GM18861 (cell line): Measurements from ENCODE around the gene CCDC85A.

Experiments
- ATAC-seq: cut with Tn5 transposase; IDR thresholded peaks from one replicate; pipeline ENCODE4 v1.9.1; 2021; ENCODE audit not compliant: unreplicated experiment

Gene CCDC85A

DNA sequence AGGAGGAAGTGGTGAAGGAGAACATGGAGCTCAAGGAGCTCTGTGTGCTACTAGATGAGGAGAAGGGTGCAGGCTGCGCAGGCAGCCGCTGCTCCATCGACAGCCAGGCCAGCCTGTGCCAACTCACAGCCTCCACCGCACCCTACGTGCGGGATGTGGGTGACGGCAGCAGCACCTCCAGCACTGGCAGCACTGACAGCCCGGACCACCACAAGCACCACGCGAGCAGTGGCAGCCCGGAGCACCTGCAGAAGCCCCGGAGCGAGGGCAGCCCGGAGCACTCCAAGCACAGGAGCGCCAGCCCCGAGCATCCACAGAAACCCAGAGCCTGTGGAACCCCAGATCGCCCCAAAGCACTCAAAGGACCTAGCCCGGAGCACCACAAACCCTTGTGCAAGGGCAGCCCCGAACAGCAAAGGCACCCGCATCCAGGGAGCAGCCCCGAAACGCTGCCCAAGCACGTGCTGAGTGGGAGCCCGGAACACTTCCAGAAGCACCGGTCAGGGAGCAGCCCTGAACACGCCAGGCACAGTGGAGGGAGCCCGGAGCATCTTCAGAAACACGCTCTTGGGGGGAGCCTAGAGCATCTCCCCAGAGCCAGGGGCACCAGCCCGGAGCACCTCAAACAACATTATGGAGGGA, 9.0 kb downstream of the CCDC85A start:
- no peak for ATAC-seq

DNA sequence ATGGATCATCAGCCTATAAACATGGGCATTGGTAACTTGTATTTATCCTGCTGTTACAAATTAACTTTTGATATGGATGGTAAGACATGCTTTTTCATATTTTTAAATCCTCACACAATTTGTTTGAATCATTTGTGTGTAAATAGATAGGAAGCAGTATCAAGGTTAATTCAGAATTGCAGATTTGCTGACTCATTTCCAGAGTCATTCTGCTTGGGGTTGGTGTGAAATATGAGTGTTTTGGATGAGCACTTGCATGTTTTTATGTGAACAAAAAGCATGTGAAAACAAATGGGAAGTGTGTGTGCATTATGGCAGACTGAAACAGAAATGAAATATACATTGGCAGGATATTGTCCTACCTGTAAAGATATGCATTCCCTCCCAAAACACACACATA, 11.8 kb downstream of the CCDC85A start:
- ATAC-seq, result no peak

DNA sequence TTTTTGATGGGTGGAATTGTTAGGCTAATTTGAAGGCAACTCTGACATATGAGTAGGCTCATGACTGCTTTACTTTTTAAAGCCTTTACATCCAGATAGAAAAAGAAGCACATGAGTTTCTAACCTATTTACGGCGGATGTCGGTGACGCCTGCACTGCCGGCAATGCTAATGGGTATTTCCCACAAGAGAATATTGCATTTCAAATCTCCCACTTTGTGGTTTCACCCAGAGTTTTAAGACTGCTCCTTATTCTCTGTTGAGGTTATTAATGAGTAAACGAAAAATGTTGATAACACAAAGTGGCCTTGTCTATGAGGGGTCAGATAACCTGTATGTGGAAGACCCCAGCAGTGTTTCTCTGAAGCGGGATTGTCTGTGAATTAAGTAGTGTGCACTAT, 14.0 kb downstream of the CCDC85A start:
- ATAC-seq, result no peak

DNA sequence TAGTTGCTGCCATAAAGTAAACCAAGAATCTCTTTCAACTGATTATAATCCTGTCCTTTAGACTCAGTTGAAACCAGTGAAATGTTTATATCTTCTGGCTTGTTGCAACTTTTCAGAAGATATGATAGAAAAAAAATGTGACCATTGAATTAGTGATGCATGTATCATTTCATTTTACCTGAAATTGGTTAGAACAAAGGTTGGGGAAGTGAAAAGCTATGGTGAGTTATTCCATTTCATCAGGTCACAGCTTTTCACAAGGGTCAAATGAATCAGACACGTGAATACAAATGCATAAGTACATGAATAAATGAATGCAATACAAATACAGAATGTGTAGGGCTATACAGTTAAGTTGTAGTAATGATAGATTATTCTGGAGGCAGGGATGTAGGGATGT, 15.1 kb downstream of the CCDC85A start:
- ATAC-seq, result no peak

DNA sequence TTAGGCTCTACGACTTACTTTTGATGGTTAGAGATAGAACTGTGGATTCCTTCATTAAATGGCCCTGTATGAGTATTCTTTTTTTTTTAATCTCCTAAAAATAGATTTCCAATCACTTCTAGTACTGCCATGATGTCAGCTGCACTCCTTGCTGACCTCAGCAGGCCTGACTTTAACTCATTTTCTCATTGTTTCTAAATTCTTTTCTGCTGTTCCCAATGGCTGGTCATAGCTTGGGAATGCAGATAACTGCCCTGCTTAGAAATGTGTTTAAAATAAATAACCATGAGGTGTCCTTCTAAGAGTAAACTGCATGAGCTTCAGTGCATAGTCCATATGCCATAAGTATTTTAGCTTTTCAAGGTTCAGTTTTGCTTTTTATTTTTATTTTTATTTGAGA, 15.7 kb downstream of the CCDC85A start:
- no peak for ATAC-seq

DNA sequence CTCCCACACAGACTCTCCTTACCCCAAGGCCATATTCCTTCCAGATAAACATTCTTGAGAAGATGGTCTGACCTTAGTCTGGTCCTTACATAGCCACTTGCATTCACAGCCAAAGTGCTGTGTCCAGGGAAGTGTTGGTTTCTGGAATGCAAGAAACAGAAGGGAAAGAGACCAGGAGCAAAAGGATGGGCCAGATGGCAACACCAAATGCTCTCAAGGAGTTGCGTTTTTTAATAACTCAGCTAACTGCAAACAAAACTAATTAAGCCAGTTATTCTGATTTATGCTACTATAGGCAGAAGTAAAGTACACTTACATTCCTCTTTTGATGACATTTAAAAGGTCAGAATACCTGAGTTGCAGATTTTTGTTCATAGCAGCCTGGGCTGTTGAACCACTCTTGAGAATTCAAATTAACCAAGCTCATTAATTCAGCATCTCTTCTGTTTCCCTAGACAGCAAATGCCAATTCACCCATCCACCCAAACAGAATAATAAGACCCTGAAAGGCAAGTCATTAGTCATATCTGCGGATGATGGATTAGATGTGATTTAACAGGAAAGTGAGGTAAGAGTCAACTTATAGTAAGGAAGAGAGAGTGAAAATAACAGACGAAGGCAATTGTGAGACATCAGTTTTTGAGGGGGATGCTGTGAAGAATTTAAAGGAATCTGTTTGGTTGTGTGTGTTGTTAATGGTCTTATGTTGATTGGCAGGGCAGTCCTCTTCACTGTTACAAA, 18.8 kb downstream of the CCDC85A start:
- no peak for ATAC-seq

DNA sequence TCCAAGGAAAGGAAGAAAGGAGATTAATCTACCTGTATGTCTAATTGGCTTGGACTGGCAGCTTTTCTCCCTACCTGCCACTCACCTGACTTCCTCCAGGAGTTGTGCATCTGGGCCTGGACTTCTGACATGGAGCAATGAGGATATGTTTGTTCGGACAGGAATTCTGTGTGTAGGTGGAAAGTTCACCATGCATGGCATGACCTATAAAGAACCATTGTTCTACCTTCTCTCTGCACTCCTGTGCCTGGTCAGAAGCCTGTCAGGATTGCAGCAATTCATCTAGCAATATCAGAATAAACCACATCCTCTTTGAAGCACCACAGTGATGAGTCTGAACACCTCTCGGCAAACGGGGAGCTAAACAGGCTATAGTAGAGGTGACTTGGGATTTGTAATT, 20.8 kb downstream of the CCDC85A start:
- no peak for ATAC-seq

DNA sequence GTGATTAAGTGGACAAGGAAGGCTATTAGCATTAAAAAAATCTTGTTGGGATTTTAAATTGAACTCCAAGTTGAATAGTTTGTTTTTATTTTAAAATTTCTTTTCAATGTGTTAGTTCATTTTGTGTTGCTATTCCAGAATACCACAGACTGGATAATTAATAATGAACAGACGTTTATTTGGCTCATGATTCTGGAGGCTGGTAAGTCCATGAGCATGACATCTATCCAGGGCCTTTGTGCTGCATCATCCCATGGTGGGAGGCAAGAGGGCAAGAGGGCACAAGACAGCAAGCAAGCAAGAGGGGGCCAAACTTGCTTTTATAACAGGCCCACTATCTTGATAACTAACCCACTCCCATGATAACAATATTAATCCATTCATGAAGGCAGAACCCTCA, 22.5 kb downstream of the CCDC85A start:
- no peak for ATAC-seq

DNA sequence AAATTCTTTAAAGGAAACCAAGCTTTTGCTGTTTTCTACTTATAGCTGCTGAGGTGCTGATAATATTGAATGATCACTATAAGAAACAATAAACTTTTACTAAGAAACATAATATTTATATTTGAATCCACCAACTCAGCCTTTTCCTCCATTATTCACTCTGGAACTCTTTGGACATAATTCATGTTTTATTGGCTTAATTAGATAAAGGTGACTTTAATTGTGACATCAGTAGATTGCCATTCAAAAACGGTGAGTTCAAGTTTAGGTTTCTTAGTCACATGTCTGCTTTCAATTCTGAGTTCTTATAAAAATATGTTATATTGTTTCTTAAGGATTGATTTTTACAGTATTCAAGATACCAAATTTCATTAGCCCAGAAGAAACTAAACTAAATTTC, 24.0 kb downstream of the CCDC85A start:
- no peak for ATAC-seq

DNA sequence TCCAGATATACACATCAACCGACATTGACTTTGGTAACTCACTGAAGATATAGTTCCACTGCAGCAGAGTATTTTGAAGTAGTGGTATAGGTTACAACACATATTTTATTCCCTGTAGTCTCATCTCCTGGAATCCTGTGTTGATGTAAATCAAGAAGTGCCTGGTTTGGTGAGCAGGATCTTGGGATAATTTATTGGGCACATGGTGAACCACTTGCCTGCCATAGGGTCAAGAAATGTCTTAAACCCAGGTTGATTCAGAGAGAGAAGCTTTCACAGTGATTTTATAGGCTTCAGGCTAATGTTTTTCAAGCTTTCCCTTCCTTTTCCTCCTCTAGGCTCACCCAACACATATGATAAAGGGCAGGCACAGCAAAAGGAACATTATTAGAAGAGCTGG, 24.6 kb downstream of the CCDC85A start:
- no peak for ATAC-seq

DNA sequence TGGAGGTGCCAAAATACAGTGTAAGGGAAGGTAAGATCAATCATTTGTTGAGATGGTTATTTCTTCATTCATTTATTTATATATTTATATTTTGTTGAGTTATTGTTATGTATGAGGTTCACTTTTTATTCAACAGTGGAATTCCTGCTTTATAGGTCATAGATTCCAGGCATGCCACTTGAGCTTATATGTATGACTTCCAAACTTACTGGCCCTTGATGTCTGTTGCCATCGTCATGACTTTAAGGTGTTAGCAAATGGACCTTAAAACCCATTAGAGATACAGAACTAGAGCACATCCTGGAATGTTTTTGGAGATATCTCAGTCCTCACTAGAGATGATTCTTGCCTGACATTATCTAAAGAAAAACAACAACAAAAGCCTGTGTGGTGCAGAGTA, 25.9 kb downstream of the CCDC85A start:
- no peak for ATAC-seq

DNA sequence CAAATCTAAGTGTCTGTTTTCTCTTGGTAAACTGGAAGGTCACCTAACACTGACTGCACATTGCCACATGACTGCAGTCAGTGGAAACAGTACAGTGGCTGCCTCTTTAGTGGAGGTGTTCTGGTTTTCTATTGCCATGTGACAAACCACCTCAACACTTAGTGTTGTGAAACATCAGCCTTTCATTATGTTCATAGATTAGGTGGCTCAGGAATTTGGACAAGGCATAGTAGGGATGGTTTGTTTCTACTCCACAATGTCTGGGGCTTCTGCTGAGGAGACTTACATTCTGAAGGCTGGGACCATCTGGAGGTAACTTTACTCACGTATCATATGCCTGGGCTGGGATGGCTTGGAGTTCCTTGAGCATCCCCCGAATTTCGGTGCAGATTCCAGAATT, 26.5 kb downstream of the CCDC85A start:
- ATAC-seq, result no peak

DNA sequence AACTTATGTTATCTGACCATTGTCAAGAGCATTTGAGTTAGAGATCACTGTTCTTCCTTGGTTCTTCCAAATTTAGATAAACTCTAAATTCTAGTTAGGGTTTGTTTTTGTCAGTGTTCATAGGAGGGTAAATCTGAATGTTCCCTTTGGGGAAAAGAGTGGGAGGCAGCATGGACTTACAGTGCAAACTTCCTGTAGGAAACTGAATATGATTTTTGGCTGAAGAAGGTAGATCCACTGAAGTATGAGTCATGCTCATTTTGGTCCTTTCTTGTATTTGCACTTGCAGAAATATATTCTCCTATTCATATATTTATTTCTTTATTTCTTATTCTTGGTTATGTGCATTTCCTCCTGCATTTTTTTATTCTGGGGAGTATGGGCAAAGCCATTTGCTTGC, 27.3 kb downstream of the CCDC85A start:
- no peak for ATAC-seq

DNA sequence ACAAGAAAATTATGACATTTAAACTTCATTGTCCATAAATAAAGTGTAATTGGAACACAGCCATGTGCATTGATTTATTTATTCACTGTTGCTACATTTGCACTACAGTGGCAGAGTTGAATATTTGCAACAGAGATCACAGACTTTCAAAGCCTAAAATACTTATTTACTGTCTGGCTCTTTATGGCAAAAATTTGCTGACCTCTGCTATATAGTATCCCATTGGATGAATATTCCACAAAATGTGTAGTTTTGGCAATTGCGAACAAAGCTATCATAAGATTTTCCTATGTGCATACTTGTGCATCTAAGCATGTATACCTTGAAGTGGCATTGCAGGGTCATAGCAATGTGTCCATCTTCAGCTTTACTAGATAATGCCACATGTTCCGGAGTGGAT, 32.1 kb downstream of the CCDC85A start:
- no peak for ATAC-seq

DNA sequence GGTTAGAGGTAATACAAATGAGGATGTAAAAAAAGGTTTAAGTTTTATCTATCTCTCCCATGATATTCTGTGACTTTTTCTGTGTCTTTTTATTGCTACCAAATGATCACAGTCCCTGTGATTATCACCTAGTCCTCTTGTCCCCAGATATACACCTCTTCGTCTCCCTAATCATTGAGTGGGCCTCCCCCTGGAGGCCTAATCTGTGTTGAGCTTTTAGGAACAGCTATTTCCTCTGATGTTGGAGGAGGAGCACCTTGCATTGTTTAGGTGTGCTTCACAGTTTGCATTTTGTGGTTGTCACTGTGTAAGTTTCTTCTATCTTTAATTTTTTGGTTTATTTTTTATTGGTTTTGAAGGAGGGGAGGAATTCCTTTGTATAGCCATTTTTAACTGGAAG, 33.3 kb downstream of the CCDC85A start:
- no peak for ATAC-seq

DNA sequence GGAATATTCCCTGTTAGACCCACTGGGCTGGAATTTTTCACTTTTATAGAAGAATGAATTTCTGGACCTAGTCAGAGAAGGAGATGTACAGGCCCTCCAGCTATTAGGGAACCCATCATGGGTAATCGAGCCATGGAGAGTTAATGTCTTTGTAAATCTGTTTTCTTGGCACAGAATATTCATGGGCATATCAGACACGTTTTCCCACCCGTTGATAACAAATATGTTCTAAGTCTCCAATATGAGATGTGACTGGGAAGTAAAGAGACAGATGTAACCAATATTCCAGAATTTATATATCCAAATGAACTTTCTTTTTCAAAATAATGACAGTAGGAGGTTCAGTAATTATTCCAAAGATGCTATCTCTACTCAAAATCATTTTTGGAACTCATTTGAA, 38.7 kb downstream of the CCDC85A start:
- ATAC-seq, result no peak

DNA sequence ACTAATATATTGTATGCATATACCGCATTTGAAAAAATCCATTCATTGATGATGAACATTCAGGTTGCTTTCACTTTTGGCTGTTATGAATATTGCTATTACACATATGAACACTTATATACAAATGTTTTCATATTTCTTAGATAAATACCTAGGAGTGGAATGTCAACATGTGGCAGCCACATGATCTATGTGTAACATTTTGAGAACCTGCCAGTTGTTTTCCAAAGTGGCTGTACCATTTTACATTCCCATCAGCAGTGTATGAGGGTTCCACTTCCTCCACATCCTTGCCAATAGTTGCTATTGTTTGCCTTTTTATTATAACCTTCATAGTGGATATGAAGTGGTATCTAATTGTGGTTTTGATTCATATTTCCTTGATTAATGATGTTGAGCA, 40.5 kb downstream of the CCDC85A start:
- no peak for ATAC-seq

DNA sequence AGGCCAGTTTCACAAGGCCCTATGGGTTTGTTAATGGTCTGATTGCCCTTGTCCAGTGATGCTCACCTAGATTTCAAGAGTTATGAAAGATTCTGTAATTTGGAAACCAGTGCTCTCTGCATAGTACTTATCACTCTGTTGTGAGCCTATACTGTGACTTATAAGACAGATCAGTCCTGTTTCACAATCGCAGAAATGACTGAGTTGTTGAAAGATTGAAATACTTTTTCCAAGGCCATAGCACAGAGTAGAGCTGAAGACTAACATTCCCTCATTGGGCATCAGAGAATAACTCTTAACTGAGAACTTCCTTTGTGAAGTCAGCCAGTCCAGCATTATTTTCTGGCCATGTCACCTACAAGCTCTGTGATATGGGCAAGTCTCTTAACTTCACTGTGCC, 44.0 kb downstream of the CCDC85A start:
- ATAC-seq, result no peak

DNA sequence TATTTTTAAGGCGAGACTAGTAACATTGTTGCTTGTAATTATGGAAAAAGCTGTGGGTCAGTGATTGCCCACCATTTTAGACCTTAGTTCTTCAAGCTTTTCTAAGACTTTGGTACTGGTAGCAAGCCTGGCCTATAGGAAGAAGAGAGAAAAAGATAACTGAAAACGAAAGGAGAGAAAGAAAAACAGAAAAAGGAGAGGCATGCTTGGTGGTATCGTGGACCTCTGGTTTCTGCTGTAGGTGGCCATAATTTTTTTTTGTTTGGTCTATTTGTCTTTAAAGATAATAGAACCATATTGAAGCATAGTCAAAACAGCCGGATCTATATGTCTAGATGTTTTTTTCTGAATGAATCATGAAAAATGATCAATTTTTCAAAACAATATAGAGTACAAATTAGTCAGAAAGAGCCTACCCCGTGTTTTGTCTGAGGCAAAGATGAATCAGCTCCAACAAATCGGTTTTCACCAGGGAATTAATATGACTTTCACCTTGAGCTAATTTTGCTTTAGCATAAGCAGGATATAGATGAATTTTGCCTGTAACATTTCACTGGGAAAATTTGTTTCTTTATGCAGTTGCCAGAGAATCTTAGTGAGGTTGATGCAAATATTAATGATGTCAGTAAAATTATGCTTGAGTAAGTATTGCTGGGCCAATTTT, 45.7 kb downstream of the CCDC85A start:
- no peak for ATAC-seq

DNA sequence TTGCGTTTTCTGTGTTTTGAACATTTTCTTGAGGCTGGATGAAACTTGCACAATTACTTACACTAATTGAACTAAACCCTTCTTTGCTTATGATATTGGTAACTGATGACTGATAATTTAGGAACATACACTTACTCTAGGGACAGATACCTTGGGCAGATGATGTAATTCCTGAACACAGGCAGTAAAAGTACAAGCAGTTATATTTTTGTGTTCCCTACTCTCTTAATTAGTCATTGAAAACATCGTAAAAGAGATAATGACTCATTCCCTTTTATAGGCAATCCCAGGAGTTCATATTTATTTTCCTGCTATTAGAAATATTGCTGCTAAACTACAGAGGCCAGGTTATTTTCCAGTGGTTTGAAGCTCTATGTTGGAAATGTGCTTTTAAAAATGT, 46.4 kb downstream of the CCDC85A start:
- ATAC-seq, result no peak

DNA sequence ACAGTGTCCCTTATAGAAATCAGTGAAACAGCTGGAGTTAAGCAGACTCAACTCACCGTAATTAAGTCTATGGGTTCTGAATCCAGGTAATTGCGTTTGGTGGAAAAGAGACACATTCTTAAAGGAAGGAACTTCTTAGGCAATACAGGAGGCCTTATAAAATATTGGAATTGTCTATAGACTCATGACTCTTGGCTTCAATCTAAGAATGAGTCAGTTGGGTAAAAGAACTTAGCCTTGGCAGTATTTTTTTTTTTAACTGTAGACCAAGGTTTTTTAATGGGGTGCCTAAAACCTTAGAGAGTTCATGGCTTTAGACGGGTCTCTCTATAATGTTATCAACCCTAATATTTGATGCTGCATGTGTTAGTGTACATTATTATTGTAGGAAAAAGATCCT, 47.6 kb downstream of the CCDC85A start:
- ATAC-seq, result no peak

DNA sequence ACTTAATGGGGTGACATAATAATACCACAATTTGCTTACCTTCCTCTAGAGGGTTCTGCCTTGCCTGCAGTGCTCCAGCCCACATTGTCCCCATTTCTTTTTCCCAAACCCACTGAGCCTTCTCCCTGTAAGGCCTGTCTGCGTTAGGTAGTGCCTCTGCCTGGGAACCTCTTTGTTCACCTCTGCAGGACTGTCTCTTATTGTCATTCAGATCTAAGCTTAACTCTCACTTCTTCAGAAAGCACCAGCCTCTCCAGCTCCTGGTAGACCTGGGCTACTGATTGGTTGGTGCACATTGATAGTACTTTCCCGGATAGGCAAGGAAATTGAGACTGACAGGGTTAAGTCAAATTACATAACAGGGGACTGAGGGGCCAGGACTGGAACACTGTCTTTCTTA, 49.1 kb downstream of the CCDC85A start:
- ATAC-seq, result no peak

DNA sequence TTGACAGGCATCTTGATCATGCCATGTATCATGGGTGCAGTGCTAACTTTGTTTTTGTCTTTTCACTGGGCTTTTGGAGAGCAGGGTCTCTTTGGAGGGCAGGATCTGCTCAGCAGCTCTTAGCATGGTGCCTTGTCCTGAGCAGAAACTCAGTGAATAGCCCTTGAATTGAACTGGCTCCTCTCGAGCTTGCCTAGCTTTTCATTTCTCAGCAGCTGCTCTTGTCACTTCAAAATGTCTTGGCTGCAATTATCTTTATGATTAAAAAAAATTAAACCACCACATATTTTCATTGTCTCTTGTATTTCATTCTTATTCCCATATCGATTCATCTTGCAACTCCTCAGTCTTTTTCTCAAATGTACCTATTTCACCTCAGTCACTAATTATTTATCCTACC, 50.5 kb downstream of the CCDC85A start:
- ATAC-seq, result no peak
